Prostate gland (tissue), 2 donors: Measurements from ENCODE around the gene TPO. TPM values are rescaled to one million over a fixed set of nuclear protein-coding genes. Genes with fewer than 3 reads are reported as not detected.

Experiments
- DNase-seq: peaks from one replicate; pipeline ENCODE4 v3.0.0-alpha.2; 2019; ENCODE audit warnings: low spot score
- H3K27ac ChIP-seq, 2 donors: fragments of 200-600 bp; sonication (generic); 2 replicates each; pipeline ENCODE4 v1.5.1; 2017 to 2019
- H3K27me3 ChIP-seq: fragments of 200-600 bp; sonication (generic); replicated peaks from 2 replicates; pipeline ENCODE4 v1.5.1; 2019; ENCODE audit not compliant: insufficient read depth
- H3K36me3 ChIP-seq, 2 donors: fragments of 200-600 bp; sonication (generic); 1 replicate in 1 of 2; 2 replicates in 1 of 2; pipeline versions ENCODE4 v1.5.1 to v1.8.1; 2017 to 2019
- H3K4me1 ChIP-seq: fragments of 200-600 bp; sonication (generic); replicated peaks from 2 replicates; pipeline ENCODE4 v1.5.1; 2019
- H3K4me3 ChIP-seq, 2 donors: fragments of 200-600 bp; sonication (generic); 2 replicates each; pipeline ENCODE4 v1.5.1; 2017 to 2019
- H3K9me3 ChIP-seq: fragments of 200-600 bp; sonication (generic); 2 replicates; pipeline ENCODE4 v1.5.1; 2017
- POLR2A ChIP-seq: fragments of 450-650 bp; IDR thresholded peaks from one replicate; pipeline ENCODE4 v1.6.1; 2016; ENCODE audit warnings: antibody characterized with exemption, mild to moderate bottlenecking
- POLR2AphosphoS5 ChIP-seq: sonication (generic); formaldehyde crosslinking; IDR thresholded peaks from one replicate; pipeline ENCODE4 v1.6.1; 2017; ENCODE audit warnings: antibody characterized with exemption
- WGBS: methylation state at CpG from one replicate; pipeline ENCODE4 v1.1.5; 2018; 5-methylcytosine and 5-hydroxymethylcytosine counted together
- intact Hi-C: fragments of 100-400 bp; cut with DNase I; formaldehyde crosslinking; loops from one replicate; pipeline ENCODE4 v1.14.2; 2022
- total RNA-seq, 2 donors: library from RNA; depleted of rRNA; stranded (reverse); fragments of >200 nt; gene quantifications; one replicate each; pipeline ENCODE4 v1.1.0, GENCODE V29; 2016
- TF ChIP-seq, protein P1 (sequence below), 4 experiments: fragments of 200-600 bp in 2 of 4; fragments of 450-650 bp in 2 of 4; sonication (generic) in 2 of 4; IDR thresholded peaks; 1 replicate in 3 of 4; 2 replicates in 1 of 4; pipeline ENCODE4 v1.5.1; 2016 to 2019; ENCODE audit warnings: antibody characterized with exemption in 4 of 4, mild to moderate bottlenecking in 2 of 4, moderate library complexity in 2 of 4

TPO gene
- total RNA-seq, 2 donors from 2014 or later = 0.82 to 1.4 TPM

DNA sequence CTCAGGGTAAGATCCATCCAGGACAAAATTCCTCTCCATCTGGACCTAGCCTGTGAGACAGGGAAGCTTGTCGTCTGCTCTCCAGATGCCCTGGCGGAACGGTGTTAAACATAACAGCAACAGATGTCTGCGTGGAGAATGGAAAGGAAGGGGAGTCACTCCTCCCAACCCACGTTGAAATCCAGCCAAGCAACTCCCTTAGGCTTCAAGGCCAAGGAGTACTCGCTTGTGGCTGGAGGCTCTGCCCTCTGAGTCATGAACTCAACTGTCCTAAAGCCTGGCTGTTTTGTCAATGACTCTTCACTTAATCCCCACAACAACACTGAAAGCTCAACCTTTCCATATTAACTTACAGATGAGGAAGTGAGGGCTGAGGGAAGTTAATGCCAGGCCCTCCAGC, 42.2 kb downstream of the TPO start:
- Histone ChIP-seq H3K27ac (no peak overlapping the region), H3K36me3 (no peaks in the 10 kb centered on the region), H3K4me1 (no peaks in the 10 kb centered on the region), H3K27me3 (no peaks in the 10 kb centered on the region), H3K4me3 (no peak overlapping the region), H3K9me3 (no peaks in the 10 kb centered on the region)
- 64% methylated on average over 6 of the region's 6 CpGs for WGBS
- no peak for TF ChIP-seq POLR2AphosphoS5
- TF ChIP-seq, protein P1, sequence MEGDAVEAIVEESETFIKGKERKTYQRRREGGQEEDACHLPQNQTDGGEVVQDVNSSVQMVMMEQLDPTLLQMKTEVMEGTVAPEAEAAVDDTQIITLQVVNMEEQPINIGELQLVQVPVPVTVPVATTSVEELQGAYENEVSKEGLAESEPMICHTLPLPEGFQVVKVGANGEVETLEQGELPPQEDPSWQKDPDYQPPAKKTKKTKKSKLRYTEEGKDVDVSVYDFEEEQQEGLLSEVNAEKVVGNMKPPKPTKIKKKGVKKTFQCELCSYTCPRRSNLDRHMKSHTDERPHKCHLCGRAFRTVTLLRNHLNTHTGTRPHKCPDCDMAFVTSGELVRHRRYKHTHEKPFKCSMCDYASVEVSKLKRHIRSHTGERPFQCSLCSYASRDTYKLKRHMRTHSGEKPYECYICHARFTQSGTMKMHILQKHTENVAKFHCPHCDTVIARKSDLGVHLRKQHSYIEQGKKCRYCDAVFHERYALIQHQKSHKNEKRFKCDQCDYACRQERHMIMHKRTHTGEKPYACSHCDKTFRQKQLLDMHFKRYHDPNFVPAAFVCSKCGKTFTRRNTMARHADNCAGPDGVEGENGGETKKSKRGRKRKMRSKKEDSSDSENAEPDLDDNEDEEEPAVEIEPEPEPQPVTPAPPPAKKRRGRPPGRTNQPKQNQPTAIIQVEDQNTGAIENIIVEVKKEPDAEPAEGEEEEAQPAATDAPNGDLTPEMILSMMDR (IDR thresholded peaks at IDR 0.05) = no peak
- TF ChIP-seq POLR2A = no peak
- intact Hi-C loops = no loop called here
- no peak for DNase-seq

DNA sequence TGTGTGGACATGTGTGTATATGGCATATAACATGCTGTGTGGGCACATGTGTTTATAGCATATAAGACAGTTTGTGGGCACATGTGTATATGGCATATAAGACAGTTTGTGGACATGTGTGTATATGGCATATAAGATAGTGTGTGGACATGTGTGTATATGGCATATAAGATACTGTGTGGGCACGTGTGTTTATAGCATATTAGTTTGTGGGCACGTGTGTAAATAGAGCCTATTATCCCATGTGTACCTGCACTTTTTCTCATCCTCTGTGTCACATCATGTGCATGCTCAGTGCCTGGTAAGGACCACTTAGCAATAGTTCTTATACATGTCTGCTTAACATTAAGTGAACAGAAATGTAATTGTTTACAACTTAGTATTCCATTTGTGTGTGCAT, 45.2 kb downstream of the TPO start:
- no peak overlapping the region for H3K27ac ChIP-seq
- TF ChIP-seq POLR2A (no peak), POLR2AphosphoS5 (no peak)
- TF ChIP-seq, protein P1 (IDR thresholded peaks at IDR 0.05) = no peak
- H3K36me3 ChIP-seq = no peaks in the 10 kb centered on the region
- H3K27me3 ChIP-seq = no peaks in the 10 kb centered on the region
- DNase-seq = no peak
- no peak overlapping the region for H3K4me3 ChIP-seq
- intact Hi-C loops = no loop called here
- WGBS = 89% methylated on average over 2 of the region's 2 CpGs
- no peaks in the 10 kb centered on the region for H3K9me3 ChIP-seq
- H3K4me1 ChIP-seq = no peaks in the 10 kb centered on the region

DNA sequence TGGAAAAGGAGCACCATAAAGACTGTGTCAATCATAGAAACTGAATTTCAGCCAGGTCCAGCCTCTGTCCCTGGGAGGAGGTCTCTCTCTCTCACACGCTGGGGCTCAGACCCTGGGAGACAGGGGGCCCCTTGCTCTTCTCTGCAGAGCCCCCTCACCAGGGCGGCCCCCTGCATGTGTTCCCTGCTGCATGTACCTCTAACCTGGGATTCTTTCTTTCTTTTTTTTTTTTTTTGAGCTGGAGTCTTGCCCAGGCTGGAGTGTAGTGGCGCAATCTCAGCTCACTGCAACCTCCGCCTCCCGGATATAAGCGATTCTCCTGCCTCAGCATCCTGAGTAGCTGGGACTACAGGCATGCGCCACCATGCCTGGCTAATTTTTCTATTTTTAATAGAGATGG, 46.5 kb downstream of the TPO start:
- TF ChIP-seq, protein P1 (IDR thresholded peaks at IDR 0.05) = no peak
- no peak for TF ChIP-seq POLR2AphosphoS5
- TF ChIP-seq POLR2A = no peak

DNA sequence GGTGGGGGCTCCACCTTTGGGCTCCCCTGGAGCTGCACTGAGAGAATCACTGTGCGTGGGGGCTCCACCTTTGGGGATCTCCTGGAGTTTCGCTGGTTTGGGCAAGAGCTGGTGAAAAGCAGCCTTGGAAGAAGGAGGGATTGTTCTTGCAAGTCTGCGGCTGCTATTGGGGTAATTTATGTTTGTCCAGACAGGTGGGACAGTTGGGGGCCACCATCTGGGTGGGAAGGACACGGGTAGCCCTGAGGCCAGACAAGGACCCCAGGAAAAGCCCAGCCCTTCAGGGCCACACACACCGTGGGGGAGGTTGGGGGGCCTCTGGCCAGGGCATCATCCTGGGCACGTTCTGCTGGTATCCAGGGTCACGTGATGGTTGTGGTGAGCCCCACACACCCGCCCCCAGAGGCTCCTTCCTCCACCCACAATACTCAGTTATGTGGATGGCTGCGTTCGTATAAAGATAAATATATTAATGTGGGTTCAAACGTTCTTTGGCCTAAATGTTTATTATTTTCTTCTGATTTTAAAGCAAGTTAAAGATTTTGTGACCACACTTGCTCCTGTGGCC, 47.7 kb downstream of the TPO start:
- Histone ChIP-seq H3K4me3 (no peak overlapping the region), H3K9me3 (no peaks in the 10 kb centered on the region), H3K4me1 (no peaks in the 10 kb centered on the region), H3K36me3 (no peaks in the 10 kb centered on the region), H3K27ac (no peak overlapping the region), H3K27me3 (no peaks in the 10 kb centered on the region)
- no peak for DNase-seq
- intact Hi-C loops = no loop called here
- TF ChIP-seq, protein P1 (IDR thresholded peaks at IDR 0.05) = no peak
- TF ChIP-seq POLR2AphosphoS5 (no peak), POLR2A (no peak)
- WGBS = 67% methylated on average over 11 of the region's 11 CpGs

More for the DNA sequence above, 46.5 kb downstream of the TPO start:
- DNase-seq = no peak
- 35% methylated on average over 7 of the region's 7 CpGs for WGBS
- Histone ChIP-seq H3K36me3 (no peaks in the 10 kb centered on the region), H3K4me3 (no peak overlapping the region), H3K27me3 (no peaks in the 10 kb centered on the region), H3K27ac (no peak overlapping the region), H3K9me3 (no peaks in the 10 kb centered on the region), H3K4me1 (no peaks in the 10 kb centered on the region)
- intact Hi-C loops = no loop called here
